NCI-H187 treated with DMSO at 0.1 percent for 48 hours (cell line): ENCODE data around the gene GXYLT1.
"Not testable (repeated sequence)": the region's sequence is repeated elsewhere in the genome, so short reads cannot be mapped to it uniquely, and the experiment has no call there.

ENCODE experiments used
- DNase-seq: peaks from one replicate; lab custom pipeline; 2025; lab: John Stamatoyannopoulos, UW

Gene GXYLT1, protein sequence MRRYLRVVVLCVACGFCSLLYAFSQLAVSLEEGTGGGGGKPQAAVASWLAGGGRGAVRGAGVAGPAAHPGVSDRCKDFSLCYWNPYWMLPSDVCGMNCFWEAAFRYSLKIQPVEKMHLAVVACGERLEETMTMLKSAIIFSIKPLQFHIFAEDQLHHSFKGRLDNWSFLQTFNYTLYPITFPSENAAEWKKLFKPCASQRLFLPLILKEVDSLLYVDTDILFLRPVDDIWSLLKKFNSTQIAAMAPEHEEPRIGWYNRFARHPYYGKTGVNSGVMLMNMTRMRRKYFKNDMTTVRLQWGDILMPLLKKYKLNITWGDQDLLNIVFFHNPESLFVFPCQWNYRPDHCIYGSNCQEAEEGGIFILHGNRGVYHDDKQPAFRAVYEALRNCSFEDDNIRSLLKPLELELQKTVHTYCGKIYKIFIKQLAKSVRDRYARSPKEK

DNA sequence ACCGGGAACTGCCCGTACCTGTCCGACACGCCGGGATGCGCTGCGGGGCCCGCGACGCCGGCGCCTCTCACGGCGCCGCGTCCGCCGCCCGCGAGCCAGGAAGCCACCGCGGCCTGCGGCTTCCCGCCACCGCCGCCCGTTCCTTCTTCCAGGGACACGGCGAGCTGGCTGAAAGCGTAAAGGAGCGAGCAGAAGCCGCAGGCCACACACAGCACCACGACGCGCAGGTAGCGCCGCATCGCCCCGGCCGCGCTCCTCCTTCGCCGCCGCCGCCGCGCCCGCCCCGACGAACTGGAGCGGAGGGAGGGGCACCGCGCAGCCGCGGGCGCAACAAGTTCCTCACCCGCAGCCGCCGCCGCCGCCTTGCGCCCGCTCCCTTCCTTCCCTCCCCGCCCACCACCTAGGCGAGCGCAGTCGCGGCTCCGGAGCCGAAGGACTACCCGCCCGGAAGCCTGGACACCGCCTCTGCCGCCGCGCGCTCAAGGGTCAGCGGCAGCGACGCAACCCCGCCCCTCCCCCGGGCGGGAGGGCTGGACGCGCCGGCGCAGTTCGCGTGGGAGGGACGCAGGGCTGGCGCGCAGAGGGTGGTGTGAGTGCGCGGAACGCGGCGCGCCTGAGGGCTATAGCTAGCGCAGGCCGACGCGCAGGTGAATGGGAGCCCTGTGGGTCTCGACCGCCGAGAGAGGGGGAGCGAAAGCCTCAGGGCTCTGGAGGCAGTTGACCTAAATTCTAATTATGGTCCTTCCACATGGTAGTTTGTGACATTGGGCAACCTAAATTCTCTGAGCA is at the start of gene GXYLT1:
Gene GXYLT1 (minus strand): TSS at position 467 of the 789 bp plus-strand sequence. CDS start 228 bp downstream, at position 239.
- peak; percentile 51 for DNase-seq

DNA sequence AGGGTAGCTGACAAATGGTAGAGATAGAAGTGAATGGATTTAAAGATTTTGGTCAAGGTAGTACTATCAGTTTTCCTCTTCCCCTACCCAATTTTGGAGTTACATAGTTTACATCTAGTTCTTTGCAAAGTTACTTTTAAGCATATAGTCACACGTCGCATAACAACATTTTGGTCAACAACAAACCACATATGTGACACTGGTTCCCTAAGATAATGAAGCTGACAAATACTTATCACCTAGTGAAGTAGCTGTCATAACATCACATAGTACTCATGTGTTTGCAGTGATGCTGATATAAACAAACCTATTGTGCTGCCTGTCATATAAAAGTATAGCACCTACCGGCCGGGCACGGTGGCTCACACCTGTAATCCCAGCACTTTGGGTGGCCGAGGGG is 48.0 kb upstream of the GXYLT1 start:
- no peak for DNase-seq

DNA sequence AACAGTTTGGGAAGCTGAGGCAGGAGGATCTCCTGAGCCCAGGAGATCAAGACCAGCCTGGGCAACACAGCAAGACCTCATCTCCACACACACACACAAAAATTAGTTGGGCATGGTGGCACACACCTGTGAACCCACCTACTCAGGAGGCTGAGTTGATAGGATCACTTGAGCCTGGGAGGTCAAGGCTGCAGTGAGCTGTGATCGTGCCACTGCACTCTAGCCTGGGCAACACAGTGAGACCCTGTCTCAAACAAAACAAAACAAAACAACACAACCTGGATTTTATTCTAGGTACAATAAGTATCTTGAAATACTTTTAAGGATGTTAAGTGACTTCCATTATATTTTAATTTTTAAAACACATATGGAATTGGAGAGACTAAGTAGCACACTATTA is 47.6 kb upstream of the GXYLT1 start:
- DNase-seq: no peak

DNA sequence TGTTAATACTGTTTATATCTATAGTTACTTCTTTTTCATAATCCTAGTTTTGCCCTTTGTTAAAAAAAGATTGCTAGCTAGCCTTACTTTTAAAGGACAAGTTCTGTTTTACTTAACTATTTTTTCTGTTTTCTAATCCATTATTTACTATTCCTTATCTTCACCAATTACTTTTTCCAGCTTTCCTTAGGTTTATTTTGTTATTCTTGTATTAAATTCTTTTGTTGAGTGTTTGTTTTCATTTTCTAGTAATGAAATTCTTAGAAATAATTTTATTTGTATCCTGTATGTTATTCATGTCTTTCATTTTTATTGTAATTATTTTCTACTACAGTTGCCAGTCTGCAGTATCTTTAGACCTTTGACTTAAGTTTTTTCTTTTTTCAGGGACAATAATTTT is 45.7 kb upstream of the GXYLT1 start:
- DNase-seq: no peak

DNA sequence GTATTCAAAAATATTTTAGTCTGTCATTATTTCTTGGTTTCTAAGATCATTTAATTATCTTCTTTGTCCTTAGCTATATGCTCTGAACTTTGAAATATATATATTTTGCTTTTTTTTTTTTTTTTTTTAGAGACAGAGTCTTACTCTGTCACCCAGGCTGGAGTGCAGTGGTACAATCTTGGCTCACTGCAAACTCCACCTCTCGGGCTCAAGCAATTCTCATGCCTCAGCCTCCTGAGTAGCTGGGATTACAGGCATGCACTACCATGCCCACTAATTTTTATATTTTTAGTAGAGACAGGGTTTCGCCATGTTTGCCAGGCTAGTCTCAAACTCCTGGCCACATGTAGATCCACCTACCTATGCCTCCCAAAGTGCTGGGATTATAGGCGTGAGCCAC is 43.6 kb upstream of the GXYLT1 start:
- DNase-seq: not testable (repeated sequence)

DNA sequence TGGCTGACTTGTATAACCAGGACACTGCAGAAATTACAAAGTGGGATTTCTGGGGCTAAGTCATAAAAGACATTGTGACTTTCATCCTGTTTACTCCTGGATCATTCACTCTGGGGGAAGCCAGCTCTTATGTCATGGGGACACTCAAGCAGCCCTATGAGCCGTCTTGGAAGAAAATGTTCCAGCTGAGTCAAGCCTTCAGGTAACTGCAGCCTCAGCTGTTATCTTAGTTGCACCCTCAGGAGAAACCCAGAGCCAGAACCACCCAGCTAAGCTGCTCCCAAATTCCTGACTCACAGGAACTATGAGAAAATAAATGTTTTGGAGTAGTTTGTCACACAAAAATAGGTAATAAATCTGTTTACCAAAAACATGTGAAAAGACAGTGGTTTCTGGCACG is 43.1 kb upstream of the GXYLT1 start:
- DNase-seq: no peak

DNA sequence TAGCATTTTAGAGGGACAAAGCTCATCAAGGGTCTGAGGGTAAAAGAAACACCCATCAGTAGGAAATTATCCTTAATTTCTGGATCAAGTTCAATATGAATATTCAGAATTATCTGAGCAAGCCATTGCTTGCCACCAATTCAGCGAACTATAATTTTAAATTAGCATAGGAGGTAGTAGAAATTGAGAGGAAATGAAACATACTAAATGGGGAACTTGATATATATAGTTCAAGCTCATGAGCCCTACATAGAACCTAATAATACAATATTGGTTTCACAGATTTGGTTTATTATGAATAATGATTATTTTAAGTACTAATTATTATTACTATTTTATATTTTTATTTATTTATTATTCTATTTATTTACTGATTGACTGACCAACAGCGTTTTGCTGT is 42.1 kb upstream of the GXYLT1 start:
- no peak for DNase-seq

DNA sequence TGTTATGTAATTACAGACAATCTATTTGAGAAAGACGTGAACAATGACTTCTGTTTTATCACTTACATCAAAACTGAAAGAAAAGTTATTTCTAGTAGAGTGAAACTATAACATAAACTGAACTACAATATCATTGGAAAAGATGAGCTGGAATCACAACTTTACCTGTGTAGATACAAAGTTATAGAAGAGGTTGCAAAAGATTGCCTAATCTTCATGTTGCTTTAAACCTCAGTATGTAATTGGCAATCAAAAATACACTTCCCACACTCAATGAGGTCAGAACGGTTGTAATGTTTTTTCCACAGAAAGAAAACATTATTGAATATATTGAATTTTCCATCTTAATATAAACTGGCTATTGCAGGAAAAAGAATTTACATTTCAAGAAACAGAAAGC is 37.7 kb upstream of the GXYLT1 start:
- no peak for DNase-seq

DNA sequence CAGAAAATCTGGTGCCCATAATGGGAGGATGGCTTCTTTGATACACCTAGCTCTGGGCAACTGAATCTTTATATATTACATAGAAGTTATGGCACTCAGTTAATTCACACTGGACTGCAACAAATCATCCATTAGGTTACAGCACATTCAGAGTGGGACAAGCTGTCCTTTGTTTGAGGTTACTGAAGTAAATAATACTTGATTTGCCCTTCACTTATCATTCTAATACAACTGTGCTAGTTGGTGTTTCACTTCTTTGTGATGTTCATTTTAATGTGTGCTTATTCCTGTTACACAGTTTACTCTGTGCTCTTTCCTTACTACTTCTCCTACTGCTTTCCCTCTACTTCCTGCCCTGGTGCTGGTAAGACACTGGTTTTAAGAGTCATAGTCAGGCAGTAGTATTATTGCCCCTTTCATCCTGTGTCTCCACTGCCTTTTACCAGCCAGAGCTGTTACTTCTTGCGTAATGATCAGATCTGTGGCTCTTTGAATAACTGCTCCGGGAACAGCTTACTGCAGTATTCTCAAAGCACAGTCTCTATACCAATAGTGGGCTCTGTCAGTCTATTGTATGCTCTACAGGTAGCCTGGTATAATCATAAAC is 36.4 kb upstream of the GXYLT1 start:
- DNase-seq: no peak

DNA sequence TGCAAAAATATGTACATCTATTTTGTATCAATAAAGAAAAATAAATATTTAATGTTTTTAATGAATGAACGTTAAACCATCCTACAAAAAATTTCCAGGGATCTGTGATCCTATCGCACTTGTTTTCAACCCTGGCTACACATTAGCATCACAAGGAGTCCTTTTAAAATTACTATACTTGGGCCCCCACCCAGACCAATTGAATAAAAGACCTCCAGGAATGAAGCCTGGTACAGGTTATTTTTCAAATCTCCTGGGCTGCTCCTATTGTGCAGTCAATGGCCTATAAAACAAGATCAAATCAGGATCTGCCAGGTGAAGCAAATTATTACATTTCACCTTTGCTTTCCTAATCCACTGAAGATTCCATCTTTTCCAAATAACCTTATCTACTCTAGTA is 33.4 kb upstream of the GXYLT1 start:
- no peak for DNase-seq

DNA sequence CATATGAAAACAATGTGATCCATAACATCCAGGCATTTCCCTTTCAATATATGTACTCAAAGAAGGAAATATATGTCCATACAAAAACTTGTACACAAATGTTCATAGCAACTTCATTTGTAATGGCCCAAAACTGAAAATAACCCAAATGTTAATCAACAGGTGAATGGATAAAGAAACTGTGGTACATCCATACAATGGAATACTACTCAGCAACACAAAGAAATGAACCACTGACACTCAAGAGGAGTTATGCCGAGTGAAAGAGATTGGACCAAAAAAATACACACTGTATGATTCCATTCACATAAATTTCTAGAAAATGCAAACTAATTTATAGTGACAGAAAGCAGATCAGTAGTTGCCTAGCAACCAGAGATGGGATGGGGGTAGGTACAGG is 30.3 kb upstream of the GXYLT1 start:
- no peak for DNase-seq

DNA sequence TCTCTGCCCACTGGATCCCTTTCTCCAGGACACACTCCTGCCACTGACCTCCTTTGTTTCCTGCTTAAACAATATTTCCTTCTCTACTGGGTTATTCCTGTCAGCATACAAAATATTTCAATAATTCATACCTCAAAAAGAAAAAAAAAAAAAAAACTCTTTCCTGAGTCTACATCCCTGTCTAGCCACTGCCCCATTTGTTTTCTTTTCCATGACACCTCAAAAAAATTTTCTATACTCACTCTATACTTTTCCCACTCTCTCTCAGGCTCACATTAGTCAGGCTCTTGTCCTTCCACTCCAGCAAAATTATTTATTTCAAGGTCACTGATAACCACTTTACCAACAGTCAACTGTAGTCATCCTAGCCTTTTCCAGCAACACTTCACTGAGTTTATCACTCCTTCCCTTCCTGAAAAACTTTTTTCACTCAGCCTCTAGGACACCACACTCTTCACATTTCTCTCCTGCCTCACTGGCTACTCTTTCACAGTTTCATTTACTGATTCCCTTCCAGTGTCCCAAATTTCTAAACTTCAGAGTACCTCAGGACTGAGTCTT is 29.4 kb upstream of the GXYLT1 start:
- no peak for DNase-seq

DNA sequence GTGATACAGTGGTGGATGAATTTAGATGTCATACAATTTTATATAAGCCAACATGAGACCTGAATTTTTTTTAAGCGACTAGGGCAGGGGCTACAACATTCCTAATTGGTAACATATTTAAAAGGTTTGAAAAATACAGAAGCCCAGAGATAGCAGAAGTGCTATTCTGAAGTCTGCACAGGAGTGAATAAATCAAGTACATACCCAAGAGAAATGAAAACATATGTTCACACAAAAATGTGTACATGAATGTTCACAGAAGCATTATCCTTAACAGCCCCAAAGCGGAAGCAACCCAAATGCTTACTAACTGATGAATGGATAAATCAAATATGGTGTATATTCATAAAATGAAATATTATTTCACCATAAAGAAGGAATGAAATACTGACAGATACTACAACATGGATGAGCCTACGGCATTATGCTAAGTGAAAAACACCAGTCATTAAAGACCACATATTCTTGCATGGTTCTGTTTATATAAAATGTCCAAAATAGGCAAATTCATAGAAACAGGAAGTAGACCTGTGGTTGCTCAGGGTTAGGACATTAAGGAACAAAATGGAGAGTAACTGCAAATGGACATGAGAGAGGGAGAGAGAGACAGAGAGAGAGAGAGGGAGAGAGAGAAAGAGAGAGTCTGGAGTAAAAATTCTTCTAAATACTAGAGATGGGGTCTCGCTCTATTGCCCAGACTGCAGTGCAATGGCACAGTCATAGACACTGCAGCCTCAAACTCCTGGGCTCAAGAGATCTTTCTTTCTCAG is 28.0 kb upstream of the GXYLT1 start:
- no peak for DNase-seq

DNA sequence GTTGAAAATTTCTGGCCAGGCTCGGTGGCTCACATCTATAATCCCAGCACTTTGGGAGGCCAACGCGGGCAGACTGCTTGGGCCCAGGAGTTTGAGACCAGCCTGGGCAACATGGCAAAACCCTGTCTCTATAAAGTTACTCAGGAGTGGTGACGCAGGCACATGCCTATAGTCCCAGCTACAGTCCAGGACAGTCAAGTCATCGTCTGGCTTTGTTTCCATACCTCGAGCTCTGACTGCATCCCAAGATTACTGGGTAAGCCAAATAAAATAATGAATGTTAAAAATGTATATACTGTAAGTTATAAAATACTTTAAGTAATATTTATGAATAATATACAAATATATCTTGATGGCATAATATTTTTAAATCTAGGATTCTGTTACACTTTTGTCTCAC is 23.0 kb upstream of the GXYLT1 start:
- DNase-seq: no peak

DNA sequence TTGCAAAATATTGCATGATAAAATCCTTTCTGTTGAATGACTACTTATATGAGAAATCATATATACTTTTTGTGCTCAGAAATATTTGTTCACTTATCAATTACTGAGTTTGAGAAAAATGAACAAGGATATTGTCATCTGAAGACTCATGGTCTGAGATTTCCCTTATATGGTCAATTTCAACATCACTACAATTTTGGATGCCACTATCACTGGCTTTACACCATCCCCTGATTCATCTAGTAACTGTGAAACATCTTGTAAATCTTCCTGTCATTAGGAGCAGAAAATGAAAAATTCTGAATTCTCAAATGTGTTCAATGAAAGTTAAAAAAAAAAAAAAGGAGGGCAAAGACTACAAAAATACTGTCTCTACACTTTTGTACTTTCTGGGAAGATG is 21.8 kb upstream of the GXYLT1 start:
- DNase-seq: no peak

DNA sequence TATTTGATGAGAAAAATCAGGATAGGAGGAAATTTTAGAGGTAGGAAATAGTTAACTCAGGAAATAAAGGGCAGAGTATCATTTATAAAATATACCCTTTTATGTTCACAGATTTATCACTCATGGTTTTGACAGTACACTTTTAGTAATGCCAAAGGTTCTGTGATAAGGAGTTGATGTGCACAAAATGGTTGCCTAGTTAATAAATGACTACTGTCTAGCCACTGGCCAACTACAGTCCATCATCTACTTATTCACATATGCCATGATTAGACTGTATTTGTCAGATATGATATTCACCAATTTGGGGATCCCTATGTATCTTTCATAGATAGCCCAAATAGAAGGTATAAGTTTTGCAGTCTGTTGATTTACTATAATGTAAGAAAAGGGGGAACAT is 19.2 kb upstream of the GXYLT1 start:
- no peak for DNase-seq

DNA sequence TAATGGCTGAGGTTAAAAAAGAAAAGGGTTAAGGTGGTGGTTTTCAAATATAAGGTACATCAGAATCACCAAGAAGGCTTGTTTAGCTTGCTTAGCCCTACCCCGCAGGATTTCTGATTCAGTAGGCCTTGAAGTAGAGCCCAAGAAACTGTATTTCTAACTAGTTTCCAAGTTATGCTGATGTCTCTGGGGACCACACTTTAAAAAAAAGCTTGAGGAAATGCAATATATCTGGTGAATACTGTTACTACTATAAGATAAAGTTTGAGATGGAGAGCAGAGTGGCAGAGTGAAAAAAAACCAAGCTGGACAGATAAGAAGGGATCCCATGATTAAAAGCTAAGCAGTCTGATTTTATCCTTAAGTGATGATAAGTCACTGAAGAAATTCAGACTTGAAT is 18.3 kb upstream of the GXYLT1 start:
- DNase-seq: no peak

DNA sequence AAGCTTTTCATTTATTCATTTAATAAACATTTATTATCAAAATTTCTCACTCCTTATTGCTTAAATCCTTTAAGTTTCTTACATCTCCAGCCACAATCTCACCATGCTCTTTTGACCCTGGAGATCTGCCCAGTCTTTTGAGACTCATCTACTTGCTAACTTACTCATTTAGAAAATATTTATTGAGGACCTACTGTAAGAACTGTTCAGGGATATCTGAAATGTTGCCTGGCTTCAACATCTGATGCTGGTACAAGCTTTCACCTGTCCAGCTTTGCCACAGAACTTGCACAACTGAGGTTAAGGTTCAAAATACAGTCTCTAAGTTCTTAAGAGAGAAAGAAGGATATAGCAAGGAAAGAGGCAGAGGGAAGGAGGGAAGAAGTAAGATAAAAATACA is 17.5 kb upstream of the GXYLT1 start:
- no peak for DNase-seq

DNA sequence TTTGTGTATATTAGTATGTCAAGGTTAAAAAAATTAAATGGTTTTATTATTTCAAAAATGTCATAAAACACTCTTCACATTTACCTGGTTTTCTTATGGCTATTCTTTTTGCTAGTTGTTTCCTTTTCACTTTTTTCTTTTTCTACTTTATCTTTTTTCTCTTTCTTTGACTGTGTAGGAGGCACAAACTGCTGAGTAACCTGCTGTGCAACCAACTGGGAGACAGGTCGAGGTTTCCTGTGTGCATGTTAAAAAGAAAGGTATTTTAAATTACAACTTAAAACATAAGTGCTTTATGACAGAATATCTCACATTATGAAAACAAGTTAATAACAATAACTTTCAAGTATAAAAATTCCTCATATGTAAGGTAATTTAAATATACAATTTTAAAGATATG is 16.9 kb upstream of the GXYLT1 start:
- DNase-seq: no peak

DNA sequence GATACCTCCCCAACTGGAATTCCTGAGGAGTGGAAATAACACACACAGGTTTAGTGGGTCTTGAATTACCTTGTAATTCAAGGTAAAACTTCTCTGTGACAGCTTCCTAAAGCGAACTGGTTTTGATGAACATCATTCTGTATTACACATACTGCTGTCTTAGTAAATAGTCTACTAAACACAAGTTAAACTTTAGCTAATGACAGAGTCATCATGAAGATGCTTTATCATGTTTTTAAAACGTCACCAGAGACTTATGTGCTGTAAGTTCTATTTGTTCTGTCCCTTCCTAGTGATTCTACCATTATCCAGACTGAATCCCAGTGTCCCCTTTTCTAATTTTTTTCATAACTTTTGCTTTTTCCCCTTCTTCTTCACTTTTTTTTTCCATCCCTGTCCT is 11.6 kb upstream of the GXYLT1 start:
- no peak for DNase-seq

DNA sequence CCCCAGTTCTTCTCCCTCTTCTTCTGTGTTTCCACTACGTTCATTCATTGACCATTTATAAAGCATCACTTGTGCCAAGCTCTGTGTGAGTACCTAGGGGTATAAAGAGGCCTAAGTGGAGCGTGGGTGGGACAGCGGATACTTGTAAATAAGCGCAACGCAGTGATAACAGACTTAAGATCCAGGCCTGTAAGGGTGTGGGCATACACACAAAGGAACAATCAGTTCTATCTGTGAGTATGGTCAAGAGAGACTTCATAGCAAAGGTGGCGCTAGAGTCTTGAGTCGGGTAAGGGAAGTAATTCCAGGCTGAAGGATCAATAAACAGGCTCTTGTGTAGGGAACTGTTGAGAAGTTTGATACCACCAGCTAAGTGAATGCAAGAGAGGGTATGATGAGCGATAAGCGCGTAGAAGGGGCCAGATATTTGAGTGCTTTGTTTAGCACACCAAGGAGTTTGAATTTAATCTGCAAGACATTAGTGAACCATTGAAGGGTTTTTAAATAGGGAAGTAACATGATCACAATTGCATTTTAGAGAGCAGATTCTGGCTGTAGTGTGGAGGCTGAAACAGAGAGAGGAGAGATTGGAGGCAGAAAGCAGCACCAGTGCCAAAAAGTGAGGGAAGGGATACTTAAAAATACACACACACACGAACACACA is 1.0 kb upstream of the GXYLT1 start:
- no peak for DNase-seq
